NCI-H1105 (cell line): ENCODE data around the gene TNPO1.
A peak's percentile ranks its signal among the peaks of the same experiment; 100 is the strongest.

Experiments used
- DNase-seq: peaks from one replicate; lab custom pipeline; 2025; lab: John Stamatoyannopoulos, UW

Gene TNPO1

GRCh38 chr5:72818866-72819534 is 2.5 kb downstream of the TNPO1 start:
- peak; percentile 25 for DNase-seq

DNA sequence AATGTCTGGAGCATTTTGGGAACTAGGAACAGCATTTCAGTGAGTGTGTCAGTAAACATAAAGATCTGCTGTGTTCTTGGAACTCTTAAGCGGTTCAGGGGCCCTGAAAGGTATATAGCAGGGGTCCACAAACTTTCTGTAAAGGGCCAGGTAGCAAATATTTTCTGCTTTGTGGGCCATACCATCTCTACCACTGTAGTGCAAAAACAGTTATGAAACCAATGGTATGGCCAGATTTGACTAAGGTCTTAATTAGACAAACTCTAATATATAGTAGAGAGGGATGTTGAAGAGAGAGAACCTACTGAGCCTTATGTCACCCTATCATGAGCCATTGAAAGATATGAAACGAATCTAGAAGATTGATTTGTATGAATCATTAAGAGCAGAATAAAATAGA is 5.3 kb downstream of the TNPO1 start:
- DNase-seq, result no peak

GRCh38 chr5:72822944-72823343 is 6.5 kb downstream of the TNPO1 start:
- no peak for DNase-seq

- no peak for DNase-seq
Observed at GRCh38 chr5:72829707-72830106, 13.2 kb downstream of the TNPO1 start.

- no peak for DNase-seq
Observed at GRCh38 chr5:72830362-72830761, 13.9 kb downstream of the TNPO1 start.

DNA sequence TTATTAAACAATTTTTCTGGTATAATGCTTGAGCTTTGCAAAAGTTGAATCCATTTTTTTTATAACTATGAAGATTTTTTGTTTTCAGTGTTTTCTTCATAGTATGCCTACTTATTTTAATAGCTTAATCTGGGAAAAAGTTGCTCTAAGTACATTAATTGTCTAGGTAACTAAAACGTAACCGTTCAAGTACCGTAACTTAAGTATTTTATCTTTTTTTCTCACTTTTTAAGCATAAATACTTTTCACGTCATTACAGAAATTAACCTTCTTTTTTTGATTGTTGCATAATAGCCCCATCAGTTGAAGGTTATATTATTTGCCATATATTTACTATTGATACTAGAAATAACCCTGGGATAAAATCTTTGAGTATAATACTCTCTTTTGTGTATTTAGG is 15.2 kb downstream of the TNPO1 start:
- DNase-seq, result no peak

DNA sequence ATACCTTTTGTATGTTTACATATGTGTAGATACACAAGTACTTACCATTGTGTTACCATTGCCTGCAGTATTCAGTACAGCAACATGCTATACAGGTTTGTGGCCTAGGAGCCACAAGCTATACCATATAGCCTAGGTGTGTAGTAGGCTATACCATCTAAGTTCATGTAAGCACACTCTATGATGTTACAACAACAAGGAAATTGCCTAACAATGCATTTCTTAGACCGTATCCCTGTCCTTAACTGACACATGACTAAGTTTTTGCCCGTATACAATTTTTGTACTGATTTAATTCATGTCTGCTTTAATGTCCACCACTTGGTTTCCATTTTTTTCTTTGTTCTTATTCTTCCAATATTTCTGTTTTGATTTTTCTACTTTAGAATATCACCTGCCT is 18.5 kb downstream of the TNPO1 start:
- no peak for DNase-seq

GRCh38 chr5:72835633-72836032 is 19.2 kb downstream of the TNPO1 start:
- DNase-seq, result no peak

- no peak for DNase-seq
Observed at GRCh38 chr5:72836810-72837209, 20.3 kb downstream of the TNPO1 start.

DNA sequence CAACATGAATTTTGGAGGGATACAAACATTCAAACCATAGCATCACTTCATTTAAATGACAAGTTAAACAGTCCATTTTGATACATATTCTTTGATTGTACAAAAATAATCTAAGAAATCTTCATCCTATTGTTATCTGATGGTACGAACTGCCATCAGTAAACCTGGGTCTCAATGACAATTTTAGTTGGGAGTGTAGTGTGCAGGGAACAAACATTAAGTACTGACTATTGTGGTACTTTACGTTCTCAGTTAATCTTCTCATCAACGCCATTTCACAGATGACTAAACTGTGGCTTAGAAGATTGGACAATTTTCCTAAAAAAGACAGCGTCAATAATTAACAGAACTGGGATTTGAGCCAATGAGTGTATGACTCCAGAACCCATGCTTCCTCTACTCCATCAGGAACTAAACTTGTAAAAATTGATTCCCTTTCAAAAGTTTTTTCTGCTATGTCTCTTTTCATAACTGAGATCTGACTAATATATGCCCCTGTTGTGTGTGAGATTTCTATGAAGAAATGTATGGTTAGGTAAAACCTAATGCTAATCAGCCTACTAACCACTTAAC is 21.1 kb downstream of the TNPO1 start:
- no peak for DNase-seq

DNA sequence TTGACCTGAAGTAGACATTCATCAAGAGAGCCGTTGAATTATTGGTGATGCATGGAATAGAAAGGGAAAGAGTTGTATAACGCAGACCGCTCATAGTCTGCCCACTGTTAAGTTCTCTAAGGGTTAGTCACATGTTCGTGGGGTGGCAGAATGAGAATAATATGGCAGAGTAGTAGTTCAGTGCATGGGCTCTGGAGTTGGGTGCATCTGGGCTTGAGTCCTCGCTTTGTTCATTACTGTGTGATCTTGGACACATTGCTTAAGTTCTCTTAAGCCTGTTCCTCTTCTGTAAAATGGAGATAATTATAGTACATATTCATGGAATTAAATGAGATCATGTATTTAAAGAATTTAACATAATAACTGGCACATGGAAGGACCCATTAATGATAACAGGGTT is 23.6 kb downstream of the TNPO1 start:
- no peak for DNase-seq

DNA sequence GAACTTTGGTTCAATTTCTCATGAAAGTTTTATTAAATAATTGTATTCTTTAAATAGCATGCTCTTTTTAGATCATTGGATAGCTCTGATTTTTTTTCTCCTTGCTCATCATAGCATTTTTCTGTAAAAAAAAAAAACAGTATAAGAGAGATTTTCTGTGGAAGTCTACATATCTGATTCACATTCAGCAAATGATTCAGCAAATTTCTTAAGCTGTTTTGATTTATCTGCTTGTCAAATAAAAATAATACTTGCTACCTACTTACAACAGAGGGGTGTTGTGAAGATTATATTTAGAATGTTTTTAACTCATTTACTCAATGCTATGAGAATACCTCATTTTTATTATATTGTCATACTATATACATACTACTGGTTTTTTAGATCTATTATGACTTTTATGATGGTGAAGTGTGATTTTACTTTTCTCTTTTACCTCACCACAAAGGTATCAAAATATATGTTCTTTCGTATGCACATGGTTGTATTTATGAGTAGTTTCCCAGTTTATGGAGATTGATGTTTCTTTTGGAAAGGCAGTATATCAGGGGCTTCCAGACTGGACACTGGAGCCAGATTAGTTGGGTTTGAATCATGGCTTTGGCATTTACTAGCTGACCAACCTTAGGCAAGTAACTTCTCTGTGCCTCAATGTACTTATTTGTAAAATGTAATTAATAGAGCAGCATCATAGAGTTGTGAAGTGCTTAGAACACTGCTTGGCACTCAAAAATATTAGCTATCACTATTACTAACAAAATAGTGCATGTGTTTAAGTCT is 25.5 kb downstream of the TNPO1 start:
- DNase-seq, result no peak

- no peak for DNase-seq
Observed at GRCh38 chr5:72842816-72843215, 26.4 kb downstream of the TNPO1 start.

- no peak for DNase-seq
Observed at GRCh38 chr5:72844218-72844603, 27.8 kb downstream of the TNPO1 start.

GRCh38 chr5:72845889-72846288 is 29.4 kb downstream of the TNPO1 start:
- DNase-seq, result no peak

- DNase-seq, result no peak
Observed at GRCh38 chr5:72846483-72846882, 30.0 kb downstream of the TNPO1 start.

DNA sequence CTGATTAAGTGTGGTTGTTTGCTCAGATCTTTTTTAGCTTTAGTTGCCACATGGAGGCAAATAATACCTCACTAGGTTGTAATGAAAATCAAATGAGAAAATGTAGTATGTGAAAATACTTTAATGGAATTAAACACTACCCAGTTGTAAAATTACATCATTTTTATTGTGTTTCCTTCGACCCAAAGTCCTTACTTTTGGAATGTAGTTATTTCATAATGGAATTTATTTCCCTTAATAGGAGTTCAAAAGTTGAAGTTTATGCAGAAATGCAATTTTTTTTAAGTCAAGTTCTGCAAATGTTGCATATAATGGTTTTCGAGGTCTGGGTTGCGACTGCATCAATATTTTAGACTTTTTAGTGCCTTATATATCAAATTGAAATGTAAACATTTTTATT is 31.0 kb downstream of the TNPO1 start:
- DNase-seq, result no peak

DNA sequence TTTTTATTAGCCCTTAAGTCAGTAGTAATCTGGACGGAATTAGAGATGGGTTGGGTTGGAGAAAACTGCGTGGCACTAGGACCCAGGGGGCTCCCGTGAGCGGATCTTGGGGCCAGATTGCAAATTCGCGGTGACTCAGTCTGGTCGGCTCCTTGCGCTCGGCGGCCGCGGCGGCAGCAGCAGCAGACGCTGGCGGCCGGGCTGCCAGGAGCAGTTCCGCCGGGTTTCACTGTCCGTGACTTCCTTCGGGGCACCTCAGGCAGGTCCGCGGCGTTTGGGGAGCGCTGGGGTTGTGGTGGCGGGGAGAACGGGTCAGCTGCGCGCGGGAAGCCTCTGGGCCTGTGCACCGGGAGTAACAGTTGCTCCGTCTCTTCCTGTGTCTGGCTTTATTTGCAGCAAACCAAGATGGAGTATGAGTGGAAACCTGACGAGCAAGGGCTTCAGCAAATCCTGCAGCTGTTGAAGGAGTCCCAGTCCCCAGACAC is 31.6 kb downstream of the TNPO1 start:
- DNase-seq, result peak; percentile 57

GRCh38 chr5:72848474-72849428 is 32.3 kb downstream of the TNPO1 start:
- DNase-seq, result peak; percentile 3

- no peak for DNase-seq
Observed at GRCh38 chr5:72849546-72849945, 33.1 kb downstream of the TNPO1 start.

- no peak for DNase-seq
Observed at GRCh38 chr5:72850113-72850512, 33.7 kb downstream of the TNPO1 start.

GRCh38 chr5:72852356-72852755 is 35.9 kb downstream of the TNPO1 start:
- no peak for DNase-seq
